PFSK-1 (cell line): ENCODE results near the gene ANXA6.

ENCODE experiments used
- FOXP2 ChIP-seq: optimal IDR thresholded peaks from 2 replicates; pipeline ENCODE3; 2011; ENCODE audit warnings: borderline replicate concordance, control low read depth, inconsistent platforms; ENCODE audit not compliant: insufficient read depth; ENCODE audit errors: extremely low read length, extremely low read depth
- POLR2AphosphoS5 ChIP-seq: IDR thresholded peaks from 2 replicates; pipeline ENCODE4 v1.6.1; 2012; ENCODE audit warnings: low read depth, mild to moderate bottlenecking, control low read depth, low read length, moderate library complexity
- TAF1 ChIP-seq: IDR thresholded peaks from 2 replicates; pipeline ENCODE4 v1.6.1; 2012; ENCODE audit warnings: low read length, control low read depth, borderline replicate concordance; ENCODE audit not compliant: insufficient read depth
- TF ChIP-seq, protein P1 (sequence below), 2 experiments: IDR thresholded peaks; 2 replicates each; pipeline versions ENCODE4 v1.6.1 to v1.8.0; 2011 to 2012; ENCODE audit warnings: low read depth in 2 of 2, low read length in 2 of 2, control low read depth in 1 of 2, inconsistent platforms in 1 of 2, mild to moderate bottlenecking in 1 of 2, moderate library complexity in 1 of 2; ENCODE audit not compliant: insufficient read depth in 1 of 2

DNA sequence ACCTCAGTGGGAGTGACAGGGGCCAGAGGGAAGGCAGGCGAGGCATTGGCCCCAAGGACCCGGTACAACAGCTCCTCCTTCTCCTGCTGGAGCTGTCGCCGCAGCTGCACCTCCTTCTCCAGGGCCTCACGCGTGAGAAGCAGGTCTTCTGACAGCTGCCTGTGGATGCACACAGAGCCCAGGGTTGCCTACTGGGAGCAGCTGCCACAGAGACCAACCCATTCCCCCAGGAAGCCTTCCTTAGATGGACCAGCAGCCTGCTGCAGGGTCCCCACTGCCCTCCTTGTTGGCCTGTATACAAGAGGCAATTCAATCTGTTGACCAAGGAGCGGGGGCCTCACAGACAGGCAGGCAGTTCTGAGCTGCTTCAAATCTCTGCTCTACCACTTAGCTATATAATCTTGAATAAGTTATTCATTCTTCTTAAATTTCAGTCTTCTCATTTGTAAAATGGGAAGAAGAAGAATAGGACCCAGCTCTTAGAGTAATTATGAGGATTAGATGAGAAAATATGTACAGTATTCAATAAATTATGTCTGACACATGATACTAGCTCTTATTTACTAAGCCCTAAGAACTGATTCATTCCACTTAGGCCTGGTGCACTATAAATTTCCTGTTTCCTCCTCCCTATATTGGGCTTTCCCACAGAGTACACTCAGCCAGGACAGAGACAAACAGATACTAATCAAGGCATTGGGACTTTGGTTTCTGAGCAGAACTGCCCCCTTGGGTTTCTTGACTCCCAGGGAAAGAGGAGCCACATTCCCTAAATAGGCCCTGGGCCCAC lies 26.1 kb upstream of the ANXA6 start:
- TF ChIP-seq TAF1 (no peak), POLR2AphosphoS5 (no peak), FOXP2 (no peak)
- TF ChIP-seq, protein P1, sequence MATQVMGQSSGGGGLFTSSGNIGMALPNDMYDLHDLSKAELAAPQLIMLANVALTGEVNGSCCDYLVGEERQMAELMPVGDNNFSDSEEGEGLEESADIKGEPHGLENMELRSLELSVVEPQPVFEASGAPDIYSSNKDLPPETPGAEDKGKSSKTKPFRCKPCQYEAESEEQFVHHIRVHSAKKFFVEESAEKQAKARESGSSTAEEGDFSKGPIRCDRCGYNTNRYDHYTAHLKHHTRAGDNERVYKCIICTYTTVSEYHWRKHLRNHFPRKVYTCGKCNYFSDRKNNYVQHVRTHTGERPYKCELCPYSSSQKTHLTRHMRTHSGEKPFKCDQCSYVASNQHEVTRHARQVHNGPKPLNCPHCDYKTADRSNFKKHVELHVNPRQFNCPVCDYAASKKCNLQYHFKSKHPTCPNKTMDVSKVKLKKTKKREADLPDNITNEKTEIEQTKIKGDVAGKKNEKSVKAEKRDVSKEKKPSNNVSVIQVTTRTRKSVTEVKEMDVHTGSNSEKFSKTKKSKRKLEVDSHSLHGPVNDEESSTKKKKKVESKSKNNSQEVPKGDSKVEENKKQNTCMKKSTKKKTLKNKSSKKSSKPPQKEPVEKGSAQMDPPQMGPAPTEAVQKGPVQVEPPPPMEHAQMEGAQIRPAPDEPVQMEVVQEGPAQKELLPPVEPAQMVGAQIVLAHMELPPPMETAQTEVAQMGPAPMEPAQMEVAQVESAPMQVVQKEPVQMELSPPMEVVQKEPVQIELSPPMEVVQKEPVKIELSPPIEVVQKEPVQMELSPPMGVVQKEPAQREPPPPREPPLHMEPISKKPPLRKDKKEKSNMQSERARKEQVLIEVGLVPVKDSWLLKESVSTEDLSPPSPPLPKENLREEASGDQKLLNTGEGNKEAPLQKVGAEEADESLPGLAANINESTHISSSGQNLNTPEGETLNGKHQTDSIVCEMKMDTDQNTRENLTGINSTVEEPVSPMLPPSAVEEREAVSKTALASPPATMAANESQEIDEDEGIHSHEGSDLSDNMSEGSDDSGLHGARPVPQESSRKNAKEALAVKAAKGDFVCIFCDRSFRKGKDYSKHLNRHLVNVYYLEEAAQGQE (IDR thresholded peaks at IDR 0.05; ENCODE audit: insufficient read depth in 1 of 2, low read depth in 2 of 2, low read length in 2 of 2): no peak
